NCI-H146 treated with DMSO at 0.1 percent for 48 hours (cell line): ENCODE results near the gene C16orf90.

Experiments
- DNase-seq: peaks from one replicate; lab custom pipeline; 2025; ENCODE audit not compliant: unreplicated experiment; lab: John Stamatoyannopoulos, UW

Gene C16orf90

GRCh38 chr16:3495176-3495575, at the start of gene C16orf90:
Gene C16orf90 (minus strand): TSS chr16:3495489. CDS start chr16:3495421, 68 bp downstream.
- DNase-seq = no peak

- DNase-seq = no peak
Measured at GRCh38 chr16:3542601-3543373, 47.5 kb upstream of the C16orf90 start.

GRCh38 chr16:3541527-3542155, 46.4 kb upstream of the C16orf90 start:
- DNase-seq = no peak

- no peak for DNase-seq
Measured at GRCh38 chr16:3538222-3538621, 42.9 kb upstream of the C16orf90 start.

- no peak for DNase-seq
Measured at GRCh38 chr16:3536851-3537250, 41.6 kb upstream of the C16orf90 start.

GRCh38 chr16:3536271-3536731, 41.0 kb upstream of the C16orf90 start:
- no peak for DNase-seq

- DNase-seq = no peak
Measured at GRCh38 chr16:3534126-3534525, 38.8 kb upstream of the C16orf90 start.

- DNase-seq = no peak
Measured at GRCh38 chr16:3532741-3533140, 37.5 kb upstream of the C16orf90 start.

- DNase-seq = no peak
Measured at GRCh38 chr16:3530371-3530914, 35.2 kb upstream of the C16orf90 start.

GRCh38 chr16:3529175-3529574, 33.9 kb upstream of the C16orf90 start:
- DNase-seq = no peak

- DNase-seq = no peak
Measured at GRCh38 chr16:3528406-3528805, 33.1 kb upstream of the C16orf90 start.

- peak; percentile 5 for DNase-seq
Measured at GRCh38 chr16:3527216-3527829, 32.0 kb upstream of the C16orf90 start.

GRCh38 chr16:3525951-3526350, 30.7 kb upstream of the C16orf90 start:
- DNase-seq = no peak

- no peak for DNase-seq
Measured at GRCh38 chr16:3523281-3523680, 28.0 kb upstream of the C16orf90 start.

- no peak for DNase-seq
Measured at GRCh38 chr16:3520841-3521240, 25.6 kb upstream of the C16orf90 start.

GRCh38 chr16:3520413-3520812, 25.1 kb upstream of the C16orf90 start:
- no peak for DNase-seq

GRCh38 chr16:3519581-3519980, 24.3 kb upstream of the C16orf90 start:
- no peak for DNase-seq

- DNase-seq = no peak
Measured at GRCh38 chr16:3518986-3519348, 23.7 kb upstream of the C16orf90 start.

GRCh38 chr16:3518292-3518985, 23.1 kb upstream of the C16orf90 start:
- peak; percentile 4 for DNase-seq

- no peak for DNase-seq
Measured at GRCh38 chr16:3515897-3516296, 20.6 kb upstream of the C16orf90 start.

- no peak for DNase-seq
Measured at GRCh38 chr16:3514621-3515020, 19.3 kb upstream of the C16orf90 start.
